GM20000 (cell line): ENCODE results near the gene ERCC8.
A peak's percentile ranks its signal among the peaks of the same experiment; 100 is the strongest.

ENCODE experiments used
- DNase-seq: peaks from one replicate; pipeline ENCODE4 v3.0.0; 2012; ENCODE audit warnings: low spot score
- CTCF ChIP-seq: IDR thresholded peaks from 2 replicates; pipeline ENCODE4 v1.5.1; 2012; ENCODE audit warnings: mild to moderate bottlenecking, control low read depth; ENCODE audit errors: extremely low read depth, missing control alignments

Gene ERCC8

GRCh38 chr5:60836131-60836530 lies 108.7 kb downstream of the ERCC8 start:
- no peak for DNase-seq
- TF ChIP-seq CTCF: no peak

GRCh38 chr5:60835554-60835953 lies 109.3 kb downstream of the ERCC8 start:
- DNase-seq: no peak
- TF ChIP-seq CTCF: no peak

- no peak for DNase-seq
- no peak for TF ChIP-seq CTCF
Observed at GRCh38 chr5:60833520-60833919, 111.3 kb downstream of the ERCC8 start.

GRCh38 chr5:60830581-60831127 lies 114.2 kb downstream of the ERCC8 start:
- no peak for DNase-seq
- TF ChIP-seq CTCF: no peak

- DNase-seq: no peak
- TF ChIP-seq CTCF: no peak
Observed at GRCh38 chr5:60829490-60830266, 115.2 kb downstream of the ERCC8 start.

GRCh38 chr5:60827201-60827600 lies 117.7 kb downstream of the ERCC8 start:
- DNase-seq: no peak
- no peak for TF ChIP-seq CTCF

- no peak for TF ChIP-seq CTCF
- DNase-seq: peak; percentile 65
Observed at GRCh38 chr5:60826653-60827052, 118.2 kb downstream of the ERCC8 start.
